ENCODE results near the gene MAPT. TPM values are rescaled to one million over a fixed set of nuclear protein-coding genes. Genes with fewer than 3 reads are reported as not detected.

Gene MAPT
- total RNA-seq, 1 donor from 2014 or later: 2.1 TPM

DNA sequence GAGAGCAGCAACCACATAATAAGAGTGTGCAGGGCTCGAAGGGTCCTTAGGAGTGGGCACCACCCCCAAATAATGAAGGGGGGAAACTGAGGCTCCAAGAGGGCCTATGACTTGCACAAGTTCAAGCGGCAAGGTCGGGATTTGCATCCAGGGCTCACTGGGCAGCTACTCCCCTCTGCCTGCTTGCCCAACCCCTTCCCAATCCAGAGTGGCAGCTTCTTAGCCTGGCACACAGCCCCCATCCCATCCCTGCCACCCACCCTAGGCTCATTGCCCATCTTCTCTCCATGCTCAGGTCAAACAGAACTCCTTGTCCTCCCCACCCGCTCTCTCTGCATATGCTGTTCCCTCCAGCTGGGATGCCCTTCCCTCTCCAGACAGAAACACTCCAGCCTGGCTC, 47.3 kb upstream of the MAPT start:
- Histone ChIP-seq H3K27me3 (ENCODE audit: insufficient read depth, low read length) (peaks cover 2% of the 10 kb centered on the region), H4K20me1 (ENCODE audit: insufficient read depth, low read length) (no peaks in the 10 kb centered on the region), H3K4me3 (ENCODE audit: insufficient read depth, low read depth, low read length) (no peak overlapping the region), H3K79me2 (ENCODE audit: insufficient read depth, low read length) (no peaks in the 10 kb centered on the region), H3K4me1 (ENCODE audit: insufficient read depth, low read length) (no peaks in the 10 kb centered on the region), H3K4me2 (ENCODE audit: low read length) (no peak overlapping the region), H2AFZ (ENCODE audit: low read depth, low read length) (no peak overlapping the region), H3K9ac (ENCODE audit: low read length) (no peak overlapping the region), H3K9me3 (ENCODE audit: insufficient read depth, low read depth, low read length) (no peaks in the 10 kb centered on the region), H3K27ac (ENCODE audit: low read depth, low read length) (no peak overlapping the region), H3K36me3 (ENCODE audit: insufficient read depth, low read length) (no peaks in the 10 kb centered on the region)
- H3K36me3 Mint-ChIP-seq (ENCODE audit: low read depth, unreplicated experiment): peaks cover 1% of the 10 kb centered on the region
- no peaks in the 10 kb centered on the region for H3K9me3 Mint-ChIP-seq (ENCODE audit: unreplicated experiment)
- H3K27ac Mint-ChIP-seq (ENCODE audit: unreplicated experiment): no peak overlapping the region
- H3K27me3 Mint-ChIP-seq (ENCODE audit: low read depth, unreplicated experiment): peaks cover 64% of the 10 kb centered on the region
- TF ChIP-seq, protein P1, sequence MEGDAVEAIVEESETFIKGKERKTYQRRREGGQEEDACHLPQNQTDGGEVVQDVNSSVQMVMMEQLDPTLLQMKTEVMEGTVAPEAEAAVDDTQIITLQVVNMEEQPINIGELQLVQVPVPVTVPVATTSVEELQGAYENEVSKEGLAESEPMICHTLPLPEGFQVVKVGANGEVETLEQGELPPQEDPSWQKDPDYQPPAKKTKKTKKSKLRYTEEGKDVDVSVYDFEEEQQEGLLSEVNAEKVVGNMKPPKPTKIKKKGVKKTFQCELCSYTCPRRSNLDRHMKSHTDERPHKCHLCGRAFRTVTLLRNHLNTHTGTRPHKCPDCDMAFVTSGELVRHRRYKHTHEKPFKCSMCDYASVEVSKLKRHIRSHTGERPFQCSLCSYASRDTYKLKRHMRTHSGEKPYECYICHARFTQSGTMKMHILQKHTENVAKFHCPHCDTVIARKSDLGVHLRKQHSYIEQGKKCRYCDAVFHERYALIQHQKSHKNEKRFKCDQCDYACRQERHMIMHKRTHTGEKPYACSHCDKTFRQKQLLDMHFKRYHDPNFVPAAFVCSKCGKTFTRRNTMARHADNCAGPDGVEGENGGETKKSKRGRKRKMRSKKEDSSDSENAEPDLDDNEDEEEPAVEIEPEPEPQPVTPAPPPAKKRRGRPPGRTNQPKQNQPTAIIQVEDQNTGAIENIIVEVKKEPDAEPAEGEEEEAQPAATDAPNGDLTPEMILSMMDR (IDR thresholded peaks at IDR 0.05; ENCODE audit: insufficient read depth, low read depth, low read length): no peak
- TF ChIP-seq EZH2 (IDR thresholded peaks at IDR 0.05; ENCODE audit: insufficient read depth, low read length): no peak
- no peak overlapping the region for H3K4me3 Mint-ChIP-seq (ENCODE audit: unreplicated experiment)
- H3K4me1 Mint-ChIP-seq (ENCODE audit: low read depth, unreplicated experiment): no peaks in the 10 kb centered on the region
- FAIRE-seq (no peak), DNase-seq (ENCODE audit: low read depth) (no peak)

DNA sequence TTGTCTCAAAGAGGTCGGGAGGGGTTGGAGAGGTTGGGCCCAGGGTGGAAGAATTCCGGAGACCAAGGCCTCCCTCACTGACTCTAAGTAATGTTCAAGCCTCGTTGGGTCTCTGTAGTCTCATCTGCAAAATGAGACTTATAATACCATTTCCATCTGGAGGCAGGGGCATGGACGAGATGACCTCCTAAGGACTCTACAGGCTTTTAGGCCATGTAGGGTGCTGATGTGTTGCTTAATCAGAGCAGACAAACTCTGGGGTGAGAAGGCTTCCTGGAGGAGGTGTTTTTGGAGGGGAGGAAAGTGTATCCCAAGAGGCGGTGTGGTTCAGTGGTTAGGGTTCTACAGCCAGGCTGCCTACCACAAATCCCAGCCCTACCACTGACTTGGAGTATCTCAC, 46.6 kb upstream of the MAPT start:
- TF ChIP-seq, protein P1 (IDR thresholded peaks at IDR 0.05; ENCODE audit: insufficient read depth, low read depth, low read length): no peak
- TF ChIP-seq EZH2 (IDR thresholded peaks at IDR 0.05; ENCODE audit: insufficient read depth, low read length): no peak
- peaks cover 1% of the 10 kb centered on the region for H3K36me3 Mint-ChIP-seq (ENCODE audit: low read depth, unreplicated experiment)
- Histone ChIP-seq H2AFZ (ENCODE audit: low read depth, low read length) (no peak overlapping the region), H3K27ac (ENCODE audit: low read depth, low read length) (no peak overlapping the region), H3K9ac (ENCODE audit: low read length) (no peak overlapping the region), H3K4me2 (ENCODE audit: low read length) (no peak overlapping the region), H3K79me2 (ENCODE audit: insufficient read depth, low read length) (no peaks in the 10 kb centered on the region), H3K9me3 (ENCODE audit: insufficient read depth, low read depth, low read length) (no peaks in the 10 kb centered on the region), H3K4me3 (ENCODE audit: insufficient read depth, low read depth, low read length) (no peak overlapping the region), H3K27me3 (ENCODE audit: insufficient read depth, low read length) (peaks cover 6% of the 10 kb centered on the region), H3K36me3 (ENCODE audit: insufficient read depth, low read length) (no peaks in the 10 kb centered on the region), H3K4me1 (ENCODE audit: insufficient read depth, low read length) (no peaks in the 10 kb centered on the region), H4K20me1 (ENCODE audit: insufficient read depth, low read length) (no peaks in the 10 kb centered on the region)
- no peaks in the 10 kb centered on the region for H3K4me1 Mint-ChIP-seq (ENCODE audit: low read depth, unreplicated experiment)
- peaks cover 70% of the 10 kb centered on the region for H3K27me3 Mint-ChIP-seq (ENCODE audit: low read depth, unreplicated experiment)
- H3K27ac Mint-ChIP-seq (ENCODE audit: unreplicated experiment): no peak overlapping the region
- DNase-seq (ENCODE audit: low read depth): no peak
- no peaks in the 10 kb centered on the region for H3K9me3 Mint-ChIP-seq (ENCODE audit: unreplicated experiment)
- H3K4me3 Mint-ChIP-seq (ENCODE audit: unreplicated experiment): no peak overlapping the region
- no peak for FAIRE-seq

GRCh38 chr17:45848405-45848804, 45.9 kb upstream of the MAPT start:
- Mint-ChIP-seq H3K27me3 (ENCODE audit: low read depth, unreplicated experiment) (peaks cover 70% of the 10 kb centered on the region), H3K4me3 (ENCODE audit: unreplicated experiment) (no peak overlapping the region), H3K36me3 (ENCODE audit: low read depth, unreplicated experiment) (peaks cover 1% of the 10 kb centered on the region), H3K4me1 (ENCODE audit: low read depth, unreplicated experiment) (no peaks in the 10 kb centered on the region), H3K27ac (ENCODE audit: unreplicated experiment) (no peak overlapping the region), H3K9me3 (ENCODE audit: unreplicated experiment) (no peaks in the 10 kb centered on the region)
- Histone ChIP-seq H3K27me3 (ENCODE audit: insufficient read depth, low read length) (peaks cover 6% of the 10 kb centered on the region), H3K4me3 (ENCODE audit: insufficient read depth, low read depth, low read length) (no peak overlapping the region), H3K36me3 (ENCODE audit: insufficient read depth, low read length) (no peaks in the 10 kb centered on the region), H3K4me1 (ENCODE audit: insufficient read depth, low read length) (no peaks in the 10 kb centered on the region), H3K9ac (ENCODE audit: low read length) (no peak overlapping the region), H2AFZ (ENCODE audit: low read depth, low read length) (no peak overlapping the region), H3K27ac (ENCODE audit: low read depth, low read length) (no peak overlapping the region), H3K9me3 (ENCODE audit: insufficient read depth, low read depth, low read length) (no peaks in the 10 kb centered on the region), H3K79me2 (ENCODE audit: insufficient read depth, low read length) (no peaks in the 10 kb centered on the region), H4K20me1 (ENCODE audit: insufficient read depth, low read length) (no peaks in the 10 kb centered on the region), H3K4me2 (ENCODE audit: low read length) (no peak overlapping the region)
- TF ChIP-seq EZH2 (IDR thresholded peaks at IDR 0.05; ENCODE audit: insufficient read depth, low read length): no peak
- TF ChIP-seq, protein P1 (IDR thresholded peaks at IDR 0.05; ENCODE audit: insufficient read depth, low read depth, low read length): no peak
- DNase-seq (ENCODE audit: low read depth) (no peak), FAIRE-seq (no peak)

Measured in astrocyte (in vitro differentiated cells and primary cell).